Globus pallidus (tissue), 1 donor: Measurements from ENCODE around the gene CDK6.
"Not testable (repeated sequence)": the region's sequence is repeated elsewhere in the genome, so short reads cannot be mapped to it uniquely, and the experiment has no call there.

Experiments
- DNase-seq: peaks from one replicate; pipeline ENCODE4 v3.0.0-alpha.2; 2015; ENCODE audit warnings: low spot score

Gene CDK6

GRCh38 chr7:92761391-92762097 is 74.8 kb downstream of the CDK6 start:
- peak; percentile 84 for DNase-seq

- DNase-seq = no peak
Measured at GRCh38 chr7:92758796-92759431, 77.5 kb downstream of the CDK6 start.

DNA sequence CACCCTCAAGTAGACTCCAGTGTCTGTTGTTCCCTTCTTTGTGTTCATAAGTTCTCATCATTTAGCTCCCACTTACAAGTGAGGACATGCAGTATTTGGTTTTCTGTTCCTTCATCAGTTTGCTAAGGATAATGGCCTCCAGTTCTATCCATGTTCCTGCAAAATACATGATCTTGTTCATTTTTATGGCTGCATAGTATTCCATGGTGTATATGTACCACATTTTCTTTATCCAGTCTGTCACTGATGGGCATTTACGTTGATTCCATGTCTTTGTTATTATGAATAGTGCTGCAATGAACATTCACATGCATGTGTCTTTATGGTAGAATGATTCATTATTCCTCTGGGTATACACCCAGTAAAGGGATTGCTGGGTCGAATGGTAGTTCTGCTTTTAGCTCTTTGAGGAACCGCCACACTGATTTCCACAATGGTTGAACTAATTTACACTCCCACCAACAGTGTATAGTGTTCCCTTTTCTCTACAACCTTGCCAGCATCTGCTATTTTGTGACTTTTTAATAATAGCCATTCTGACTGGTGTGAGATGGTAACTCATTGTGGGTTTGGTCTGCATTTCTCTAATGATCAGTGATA is 79.0 kb downstream of the CDK6 start:
- DNase-seq = not testable (repeated sequence)

DNA sequence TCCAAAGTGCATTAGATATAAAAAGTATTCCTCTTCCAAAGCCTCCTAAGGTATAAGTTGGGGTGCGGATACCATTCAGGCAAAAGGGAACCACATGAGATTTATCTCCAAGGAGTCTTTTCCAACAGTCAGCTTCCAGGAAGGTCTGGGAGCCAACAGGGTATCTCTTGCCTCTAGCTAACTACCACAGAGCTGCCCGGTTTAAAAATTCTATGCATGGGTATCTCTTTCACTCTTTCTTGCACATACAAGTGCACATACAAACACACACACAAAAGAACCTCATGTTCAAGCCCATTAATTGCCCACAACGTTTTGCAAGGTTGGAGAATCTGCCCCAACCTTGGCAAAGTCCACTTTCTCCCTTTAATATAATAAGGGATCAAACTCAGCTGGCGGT is 80.7 kb downstream of the CDK6 start:
- no peak for DNase-seq

- peak; percentile 85 for DNase-seq
Measured at GRCh38 chr7:92754919-92755581, 81.3 kb downstream of the CDK6 start.

- no peak for DNase-seq
Measured at GRCh38 chr7:92753614-92754013, 82.8 kb downstream of the CDK6 start.

DNA sequence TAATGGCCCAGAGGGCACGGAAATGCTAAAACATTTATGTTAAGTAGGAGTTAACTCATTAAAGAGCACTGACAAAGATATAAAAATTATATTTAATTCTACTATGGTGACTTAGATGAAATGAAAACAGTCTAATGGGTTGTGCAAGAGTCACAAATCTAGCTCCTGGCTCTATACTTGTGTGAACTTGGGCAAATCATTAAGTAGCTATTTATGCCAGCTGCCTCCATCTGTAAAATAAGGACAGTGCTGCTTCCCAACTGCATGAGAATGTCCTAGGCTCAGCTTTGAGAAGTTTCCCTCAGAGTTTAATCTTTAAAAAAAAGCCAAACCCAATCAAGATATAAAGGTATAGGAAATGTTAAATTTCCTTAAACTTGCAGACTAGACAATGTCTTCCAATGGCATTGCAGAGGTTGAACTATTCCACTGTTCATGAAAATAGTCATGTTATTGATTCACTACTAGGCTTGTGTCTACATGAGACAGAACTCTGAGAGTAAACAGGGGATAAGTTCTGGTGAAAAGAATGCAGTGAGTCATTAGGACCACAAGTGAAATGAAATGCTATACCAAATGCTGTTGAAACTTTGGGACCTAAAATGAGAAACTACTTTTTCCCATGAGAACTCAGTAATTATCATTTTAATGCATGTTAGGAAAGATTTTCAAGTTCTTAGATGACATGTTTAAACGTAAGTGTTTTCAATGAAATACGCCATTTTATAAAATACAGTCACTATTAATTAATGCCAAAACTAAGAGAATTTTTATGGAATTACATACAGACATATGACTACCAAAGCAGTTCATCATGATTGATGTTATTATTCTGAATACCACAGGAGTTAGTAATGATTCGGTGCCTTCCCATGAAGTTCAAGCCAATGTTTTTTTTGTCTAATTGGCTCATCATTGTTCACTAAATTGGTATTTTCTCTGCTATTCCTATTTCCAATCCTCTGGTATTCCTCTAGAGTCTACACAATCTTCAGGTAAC is 84.2 kb downstream of the CDK6 start:
- no peak for DNase-seq

- no peak for DNase-seq
Measured at GRCh38 chr7:92750946-92751345, 85.4 kb downstream of the CDK6 start.

- no peak for DNase-seq
Measured at GRCh38 chr7:92750447-92750839, 85.9 kb downstream of the CDK6 start.

DNA sequence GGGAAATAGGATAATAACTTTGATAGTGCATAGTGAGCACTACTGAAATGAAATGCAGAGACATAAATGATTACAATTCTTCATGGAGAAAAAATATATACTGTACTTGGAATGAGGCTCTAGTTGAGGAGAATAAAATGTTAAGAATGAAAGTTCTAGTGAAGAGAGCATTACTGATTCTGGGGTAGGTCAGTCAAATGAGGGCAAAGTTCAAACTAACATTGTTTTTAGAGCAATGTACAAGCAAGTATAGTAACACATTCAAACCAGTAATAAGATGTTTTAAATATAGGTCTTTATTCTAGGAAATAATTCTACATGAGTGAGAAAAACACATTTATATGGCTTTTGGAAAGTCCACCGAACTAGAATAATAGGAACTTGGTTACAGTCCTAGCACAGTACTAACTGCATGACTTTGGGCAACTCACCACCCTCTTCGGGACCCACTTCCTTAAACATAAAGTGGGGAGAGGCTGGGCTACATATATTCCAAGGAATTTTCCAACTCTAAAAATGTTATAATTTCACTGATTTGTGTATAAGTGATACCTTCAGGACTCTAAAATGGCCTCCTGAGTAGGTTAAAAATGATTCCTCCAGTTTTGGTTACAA is 86.4 kb downstream of the CDK6 start:
- DNase-seq = no peak

GRCh38 chr7:92749327-92749755 is 87.0 kb downstream of the CDK6 start:
- no peak for DNase-seq

DNA sequence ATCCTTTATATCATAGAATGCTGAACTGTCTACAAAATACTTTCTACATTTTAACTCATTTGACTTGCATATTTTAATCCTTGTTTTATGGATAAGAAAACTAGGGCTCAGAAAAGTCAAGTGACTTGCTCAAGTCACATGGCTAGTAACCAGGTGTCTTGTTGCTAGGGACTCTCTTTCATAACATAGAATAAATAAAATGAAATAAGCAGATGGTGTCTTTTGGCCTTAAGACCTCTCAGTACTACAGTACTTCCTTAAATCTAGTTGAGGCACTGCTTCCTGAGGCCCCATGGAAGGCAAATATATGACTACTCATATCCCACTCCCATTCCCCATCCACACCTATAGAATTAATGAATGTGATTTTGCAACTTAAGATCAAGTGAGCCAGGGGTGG is 87.9 kb downstream of the CDK6 start:
- no peak for DNase-seq

DNA sequence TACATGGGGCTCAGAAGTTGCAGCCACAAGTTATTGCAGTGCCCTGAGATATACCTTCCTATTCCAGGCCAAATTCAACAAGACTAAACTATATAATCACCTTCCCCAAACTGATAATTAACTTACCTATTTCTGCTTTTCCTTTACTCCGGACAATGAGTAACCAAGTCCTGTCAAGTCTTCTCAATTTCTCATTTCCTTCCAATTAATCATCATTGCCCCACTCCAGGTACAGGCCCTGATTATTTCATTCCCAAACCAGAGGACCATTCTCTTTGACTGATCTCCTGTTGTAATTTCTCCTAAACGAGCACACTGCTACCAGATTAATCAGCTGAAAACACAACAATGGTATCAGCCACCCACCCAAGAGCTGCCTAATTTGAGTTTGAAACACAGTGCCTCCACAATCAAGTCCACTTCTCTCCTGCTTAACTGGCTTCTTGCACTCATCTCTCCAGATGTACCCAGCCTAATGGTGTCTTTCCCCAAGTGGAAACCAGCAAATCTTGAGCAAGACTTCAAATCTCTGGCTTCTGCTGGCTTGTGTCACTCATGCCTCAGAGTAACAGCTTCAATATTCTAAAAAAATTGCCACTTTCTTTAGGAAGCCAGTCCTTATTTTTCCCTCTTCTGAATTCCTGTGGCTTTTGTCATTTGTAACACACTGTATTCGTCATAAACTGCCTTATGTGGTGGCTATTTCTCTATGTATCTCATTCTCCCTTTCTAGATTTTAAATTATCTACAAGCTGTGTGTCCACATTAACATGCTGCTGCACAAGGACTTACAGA is 89.1 kb downstream of the CDK6 start:
- no peak for DNase-seq

DNA sequence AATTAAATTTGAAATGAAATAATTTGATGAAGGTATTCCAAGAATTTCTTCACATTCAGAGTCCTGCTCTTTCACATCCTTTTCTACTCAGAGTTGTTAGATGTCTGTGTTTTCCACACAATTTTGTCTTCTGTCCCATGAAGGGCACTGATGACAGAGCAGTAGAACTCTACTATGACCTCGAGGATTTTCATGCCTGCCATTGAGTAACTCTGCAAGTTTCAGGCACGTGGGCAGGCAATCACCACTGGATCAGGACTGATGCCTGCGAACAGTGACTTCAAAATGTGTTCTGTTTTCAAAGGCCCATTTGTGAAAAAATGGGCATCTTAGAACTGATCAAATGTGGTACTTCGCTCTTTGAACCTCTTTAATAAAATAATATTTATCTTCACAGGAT is 91.1 kb downstream of the CDK6 start:
- DNase-seq = no peak

DNA sequence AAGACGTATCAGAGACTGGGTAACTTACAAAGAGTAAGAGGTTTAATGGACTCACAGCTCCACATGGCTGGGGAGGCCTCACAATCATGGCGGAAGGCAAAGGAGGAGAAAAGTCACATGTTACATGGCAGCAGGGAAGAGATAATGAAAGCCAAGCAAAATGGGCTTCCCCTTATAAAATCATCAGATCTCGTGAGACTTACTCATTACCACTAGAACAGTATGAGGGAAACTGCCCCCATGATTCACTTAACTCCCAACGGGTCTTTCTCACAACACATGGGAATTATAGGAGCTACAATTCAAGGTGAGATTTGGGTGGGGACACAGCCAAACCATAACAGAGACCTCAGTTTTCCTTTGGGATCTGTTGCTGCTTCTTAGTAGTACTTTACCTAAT is 92.2 kb downstream of the CDK6 start:
- not testable (repeated sequence) for DNase-seq

DNA sequence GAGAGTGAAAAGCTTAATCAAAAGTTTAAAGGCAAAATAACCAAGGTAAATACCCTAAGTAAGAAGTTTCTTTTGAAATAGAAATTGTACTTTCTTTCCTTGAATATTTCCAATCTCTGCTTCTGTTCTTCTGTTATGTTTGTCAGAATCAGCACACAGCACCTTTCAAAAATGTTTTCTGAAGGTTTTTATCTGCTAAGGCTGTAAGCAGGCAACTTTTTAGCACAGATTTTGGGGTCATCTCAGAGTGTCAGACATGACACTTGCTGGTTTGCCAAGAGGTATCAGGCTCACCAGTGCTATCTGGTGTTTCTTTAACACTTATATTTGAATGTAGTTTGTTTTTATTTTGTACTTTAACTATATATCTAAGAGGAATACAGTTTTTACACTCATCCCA is 94.2 kb downstream of the CDK6 start:
- no peak for DNase-seq

GRCh38 chr7:92740700-92741126 is 95.7 kb downstream of the CDK6 start:
- no peak for DNase-seq

GRCh38 chr7:92740134-92740533 is 96.2 kb downstream of the CDK6 start:
- DNase-seq = no peak

- no peak for DNase-seq
Measured at GRCh38 chr7:92739091-92739490, 97.3 kb downstream of the CDK6 start.

GRCh38 chr7:92737706-92738105 is 98.7 kb downstream of the CDK6 start:
- DNase-seq = no peak
